ENCODE data around the gene ADARB1.

DNA sequence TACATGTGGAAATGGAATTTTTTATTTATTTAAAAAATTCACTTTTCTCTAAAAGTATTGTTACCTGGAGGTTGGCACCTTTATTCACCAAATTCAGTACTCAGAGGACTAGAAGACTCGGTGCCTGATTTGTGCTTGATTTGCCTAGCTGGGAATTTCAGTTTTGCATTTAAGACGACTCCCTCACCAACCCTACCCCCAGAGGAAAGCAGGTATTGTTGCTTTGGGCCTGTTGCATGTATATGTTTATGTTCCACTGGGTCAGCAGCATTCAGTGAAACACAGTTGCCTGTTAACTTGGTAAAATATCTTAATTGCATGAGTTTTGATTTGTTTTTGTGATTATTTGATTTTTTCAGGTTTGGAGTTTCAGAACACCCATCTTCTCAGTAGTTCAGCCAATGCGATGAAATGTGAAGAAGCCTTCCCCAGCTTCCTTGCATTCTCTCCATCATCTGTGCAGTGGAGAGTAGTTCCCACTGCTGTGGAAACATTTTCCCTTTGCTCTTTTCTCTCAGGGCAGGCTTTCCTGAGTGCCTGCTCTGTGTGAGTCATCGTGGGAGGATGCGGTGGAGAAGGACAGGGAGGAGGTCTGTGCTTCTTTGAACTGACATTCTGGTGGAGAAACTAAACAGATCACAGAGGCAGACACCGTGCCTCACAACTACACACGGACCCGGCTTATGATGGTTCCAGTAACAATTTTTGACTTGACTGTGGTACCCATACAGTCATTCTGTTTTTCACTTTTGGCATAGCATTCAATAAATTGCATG lies 6.4 kb downstream of the ADARB1 start:
- TF ChIP-seq, protein P1, sequence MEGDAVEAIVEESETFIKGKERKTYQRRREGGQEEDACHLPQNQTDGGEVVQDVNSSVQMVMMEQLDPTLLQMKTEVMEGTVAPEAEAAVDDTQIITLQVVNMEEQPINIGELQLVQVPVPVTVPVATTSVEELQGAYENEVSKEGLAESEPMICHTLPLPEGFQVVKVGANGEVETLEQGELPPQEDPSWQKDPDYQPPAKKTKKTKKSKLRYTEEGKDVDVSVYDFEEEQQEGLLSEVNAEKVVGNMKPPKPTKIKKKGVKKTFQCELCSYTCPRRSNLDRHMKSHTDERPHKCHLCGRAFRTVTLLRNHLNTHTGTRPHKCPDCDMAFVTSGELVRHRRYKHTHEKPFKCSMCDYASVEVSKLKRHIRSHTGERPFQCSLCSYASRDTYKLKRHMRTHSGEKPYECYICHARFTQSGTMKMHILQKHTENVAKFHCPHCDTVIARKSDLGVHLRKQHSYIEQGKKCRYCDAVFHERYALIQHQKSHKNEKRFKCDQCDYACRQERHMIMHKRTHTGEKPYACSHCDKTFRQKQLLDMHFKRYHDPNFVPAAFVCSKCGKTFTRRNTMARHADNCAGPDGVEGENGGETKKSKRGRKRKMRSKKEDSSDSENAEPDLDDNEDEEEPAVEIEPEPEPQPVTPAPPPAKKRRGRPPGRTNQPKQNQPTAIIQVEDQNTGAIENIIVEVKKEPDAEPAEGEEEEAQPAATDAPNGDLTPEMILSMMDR (IDR thresholded peaks at IDR 0.05; ENCODE audit: low read depth, low read length) = no peak
- no peak for TF ChIP-seq POLR2A (IDR thresholded peaks at IDR 0.05; ENCODE audit: extremely low read depth, insufficient read length)
- TF ChIP-seq MYC (IDR thresholded peaks at IDR 0.05; ENCODE audit: low read depth, low read length) = no peak
- no peak for TF ChIP-seq MAX (IDR thresholded peaks at IDR 0.05; ENCODE audit: low read depth, low read length)

All from NB4 (cell line).